ENCODE measurements around the gene ELOA.

DNA sequence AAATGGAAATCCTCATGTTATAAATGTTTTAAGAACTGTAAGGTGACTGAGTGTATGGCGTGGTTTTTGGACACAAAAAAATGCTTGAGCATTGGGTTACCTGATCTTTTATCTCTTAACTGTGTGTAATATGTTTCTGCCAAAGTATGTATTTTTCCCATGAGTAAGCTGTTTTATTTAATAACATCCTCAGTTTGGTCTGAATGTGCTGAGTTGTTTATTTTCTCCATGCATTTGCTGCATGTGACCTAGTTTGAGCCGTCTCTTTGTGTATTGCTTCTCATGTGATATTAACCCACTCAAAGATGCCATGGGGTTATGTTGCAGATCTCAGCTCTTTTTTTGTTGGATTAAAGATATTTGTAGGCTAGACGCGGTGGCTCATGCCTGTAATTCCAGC, 41.6 kb downstream of the ELOA start:
- TF ChIP-seq CTCF (conservative IDR thresholded peaks at IDR 0.05; ENCODE audit: low read depth, low read length) = no peak
- no peak for TF ChIP-seq EZH2 (IDR thresholded peaks at IDR 0.05; ENCODE audit: borderline replicate concordance, low read depth, low read length, poor library complexity, severe bottlenecking)

All from A673 (cell line).